ENCODE results near the gene CDH6. TPM values are rescaled to one million over a fixed set of nuclear protein-coding genes. Genes with fewer than 3 reads are reported as not detected.

Gene CDH6
- total RNA-seq, 1 experiment from 2014 or later = 0.12 TPM

- RAD21 ChIA-PET (ENCODE audit: low non-redundant PET in 1 of 2, low total read pairs in 2 of 2, uncharacterized antibody in 2 of 2, unreplicated experiment in 2 of 2) = no interaction called here
- Histone ChIP-seq H3K36me3 (ENCODE audit: control insufficient read depth in 1 of 2, insufficient read depth in 2 of 2, low read length in 2 of 2) (no peaks in the 10 kb centered on the region), H3K9me2 (ENCODE audit: insufficient read depth) (no peaks in the 10 kb centered on the region), H3K9ac (ENCODE audit: low read length) (no peak overlapping the region), H3K27ac (ENCODE audit: low read depth, low read length) (no peak overlapping the region), H3K9me3 (ENCODE audit: control insufficient read depth in 1 of 2, insufficient read depth in 1 of 2, low read depth in 1 of 2, low read length in 2 of 2) (peaks cover 6 to 13% of the 10 kb centered on the region in 2 experiments; a peak in 2 of 4 replicates), H4K20me1 (ENCODE audit: insufficient read depth) (no peaks in the 10 kb centered on the region), H2AFZ (ENCODE audit: low read depth, low read length, poor library complexity, severe bottlenecking) (no peak overlapping the region), H3K27me3 (ENCODE audit: insufficient read depth, low read length) (no peaks in the 10 kb centered on the region), H3K4me1 (ENCODE audit: control insufficient read depth in 1 of 2, insufficient read depth in 2 of 2, low read length in 2 of 2) (no peaks in the 10 kb centered on the region), H3K4me2 (ENCODE audit: low read length) (no peak overlapping the region), H3K79me2 (ENCODE audit: insufficient read depth, low read length) (no peaks in the 10 kb centered on the region), H3K4me3 (replicated peaks in 1 of 2; ENCODE audit: low read depth in 1 of 2, low read length in 2 of 2) (no peak overlapping the region)
- POLR2A ChIA-PET = no interaction called here
- DNase-seq (ENCODE audit: low read depth, low spot score) = no peak
- intact Hi-C loops (cut with micrococcal nuclease) = no loop called here
- CTCF ChIA-PET = no interaction called here
- TF ChIP-seq EZH2phosphoT487 (IDR thresholded peaks at IDR 0.05; ENCODE audit: borderline replicate concordance) (no peak), CEBPB (IDR thresholded peaks at IDR 0.05; ENCODE audit: low read depth) (no peak), POLR2AphosphoS5 (IDR thresholded peaks at IDR 0.05; ENCODE audit: low read depth, low read length) (no peak), YY1 (IDR thresholded peaks at IDR 0.05; ENCODE audit: extremely low read depth, insufficient replicate concordance, low read depth, low read length) (no peak)
- ATAC-seq = no peak
- BruUV-seq (replicated peaks) = no TSS peak
Observed at GRCh38 chr5:31157720-31158119, 35.8 kb upstream of the CDH6 start.

DNA sequence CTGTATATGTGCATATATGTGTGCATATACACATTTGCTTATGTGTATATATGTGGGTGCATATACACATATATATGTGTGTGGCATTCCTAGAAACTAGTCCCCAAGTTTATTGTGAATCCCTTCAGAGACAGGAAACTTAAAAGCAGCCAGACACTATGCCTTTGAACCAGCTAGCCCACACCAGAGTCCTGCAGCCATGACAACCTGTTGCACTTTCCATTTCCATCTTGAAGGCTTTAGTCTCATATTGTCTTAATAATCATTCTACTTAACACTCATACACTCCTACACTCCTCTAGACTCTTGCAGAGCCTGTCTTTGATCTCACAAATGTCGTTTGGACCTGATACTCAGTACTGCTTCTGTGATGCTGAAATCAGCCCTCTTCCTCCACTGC lies 34.8 kb upstream of the CDH6 start:
- H2AFZ ChIP-seq (ENCODE audit: low read depth, low read length, poor library complexity, severe bottlenecking) = no peak overlapping the region
- no peak overlapping the region for H3K9ac ChIP-seq (ENCODE audit: low read length)
- no peaks in the 10 kb centered on the region for H3K9me2 ChIP-seq (ENCODE audit: insufficient read depth)
- ATAC-seq (no peak), DNase-seq (ENCODE audit: low read depth, low spot score) (no peak)
- H3K9me3 ChIP-seq (ENCODE audit: control insufficient read depth in 1 of 2, insufficient read depth in 1 of 2, low read depth in 1 of 2, low read length in 2 of 2) = peaks cover 5 to 10% of the 10 kb centered on the region in 2 experiments; a peak in 2 of 4 replicates
- ChIA-PET RAD21 (ENCODE audit: low non-redundant PET in 1 of 2, low total read pairs in 2 of 2, uncharacterized antibody in 2 of 2, unreplicated experiment in 2 of 2) (no interaction called here), CTCF (no interaction called here), POLR2A (no interaction called here)
- intact Hi-C loops (cut with micrococcal nuclease) = no loop called here
- no peaks in the 10 kb centered on the region for H3K79me2 ChIP-seq (ENCODE audit: insufficient read depth, low read length)
- no peaks in the 10 kb centered on the region for H3K36me3 ChIP-seq (ENCODE audit: control insufficient read depth in 1 of 2, insufficient read depth in 2 of 2, low read length in 2 of 2)
- H3K4me1 ChIP-seq (ENCODE audit: control insufficient read depth in 1 of 2, insufficient read depth in 2 of 2, low read length in 2 of 2) = no peaks in the 10 kb centered on the region
- H3K4me3 ChIP-seq (replicated peaks in 1 of 2; ENCODE audit: low read depth in 1 of 2, low read length in 2 of 2) = no peak overlapping the region
- no peaks in the 10 kb centered on the region for H4K20me1 ChIP-seq (ENCODE audit: insufficient read depth)
- TF ChIP-seq POLR2A (IDR thresholded peaks at IDR 0.05; ENCODE audit: borderline replicate concordance, extremely low read depth, insufficient read depth, insufficient read length) (no peak), YY1 (IDR thresholded peaks at IDR 0.05; ENCODE audit: extremely low read depth, insufficient replicate concordance, low read depth, low read length) (no peak), CBX3 (IDR thresholded peaks at IDR 0.05; ENCODE audit: low read depth) (no peak), JUND (IDR thresholded peaks at IDR 0.05) (no peak), ZBTB33 (IDR thresholded peaks at IDR 0.05; ENCODE audit: extremely low read depth, insufficient replicate concordance, low read length) (no peak), MAX (IDR thresholded peaks at IDR 0.05) (no peak), ZNF274 (IDR thresholded peaks at IDR 0.05; ENCODE audit: low read depth, low read length) (no peak), ZFX (IDR thresholded peaks at IDR 0.05) (no peak), POLR2AphosphoS5 (IDR thresholded peaks at IDR 0.05; ENCODE audit: low read depth, low read length) (no peak), CTCF (IDR thresholded peaks at IDR 0.05 in 2 of 3, conservative IDR thresholded peaks at IDR 0.05 in 1 of 3; ENCODE audit: borderline replicate concordance in 1 of 3, insufficient read depth in 1 of 3, low read depth in 2 of 3, low read length in 2 of 3) (no peak), FOSL1 (IDR thresholded peaks at IDR 0.05; ENCODE audit: low read depth) (no peak), SIN3A (IDR thresholded peaks at IDR 0.05; ENCODE audit: low read depth) (no peak)
- H3K27me3 ChIP-seq (ENCODE audit: insufficient read depth, low read length) = no peaks in the 10 kb centered on the region
- no peak overlapping the region for H3K4me2 ChIP-seq (ENCODE audit: low read length)
- H3K27ac ChIP-seq (ENCODE audit: low read depth, low read length) = no peak overlapping the region
- BruUV-seq (replicated peaks) = no TSS peak
